WTC11 (cell line): ENCODE measurements around the gene ZNF367.

Experiments used
- CTCF ChIP-seq: fragments of 200-600 bp; IDR thresholded peaks from 2 replicates; pipeline ENCODE4 v1.8.0; 2022; ENCODE audit warnings: antibody characterized with exemption
- ETV6 ChIP-seq: sonication (generic); formaldehyde crosslinking; IDR thresholded peaks from 2 replicates; pipeline ENCODE4 v1.8.1; 2022; ENCODE audit warnings: mild to moderate bottlenecking, missing genetic modification reagents
- FOXP4 ChIP-seq: sonication (generic); formaldehyde crosslinking; IDR thresholded peaks from 2 replicates; pipeline ENCODE4 v1.8.0; 2022; ENCODE audit warnings: mild to moderate bottlenecking, missing genetic modification reagents
- NFE2L1 ChIP-seq: sonication (generic); formaldehyde crosslinking; IDR thresholded peaks from 2 replicates; pipeline ENCODE4 v1.8.1; 2023; ENCODE audit warnings: missing genetic modification reagents
- NFYB ChIP-seq: sonication (generic); formaldehyde crosslinking; conservative IDR thresholded peaks from 2 replicates; pipeline ENCODE4 v1.8.0; 2022; ENCODE audit warnings: low read depth, missing genetic modification reagents
- SMAD3 ChIP-seq: sonication (generic); formaldehyde crosslinking; IDR thresholded peaks from 2 replicates; pipeline ENCODE4 v1.8.0; 2022; ENCODE audit warnings: missing genetic modification reagents, mild to moderate bottlenecking, borderline replicate concordance
- SP1 ChIP-seq: sonication (generic); formaldehyde crosslinking; conservative IDR thresholded peaks from 2 replicates; pipeline ENCODE4 v1.8.1; 2022; ENCODE audit warnings: missing genetic modification reagents
- TEAD4 ChIP-seq: sonication (generic); formaldehyde crosslinking; IDR thresholded peaks from 2 replicates; pipeline ENCODE4 v1.8.0; 2022; ENCODE audit warnings: mild to moderate bottlenecking, missing genetic modification reagents
- USF1 ChIP-seq: sonication (generic); formaldehyde crosslinking; IDR thresholded peaks from 2 replicates; pipeline ENCODE4 v1.8.0; 2022; ENCODE audit warnings: mild to moderate bottlenecking, missing genetic modification reagents
- ZBTB43 ChIP-seq: sonication (generic); formaldehyde crosslinking; IDR thresholded peaks from 2 replicates; pipeline ENCODE4 v1.8.1; 2023; ENCODE audit warnings: mild to moderate bottlenecking, missing genetic modification reagents
- ZNF416 ChIP-seq: fragments of 250-450 bp; sonication (Bioruptor Pico); IDR thresholded peaks from 2 replicates; pipeline ENCODE4 v1.9.0; 2021; ENCODE audit warnings: mild to moderate bottlenecking, inconsistent platforms
- ZNF512 ChIP-seq: sonication (generic); formaldehyde crosslinking; IDR thresholded peaks from 2 replicates; pipeline ENCODE4 v1.8.1; 2022; ENCODE audit warnings: missing genetic modification reagents, borderline replicate concordance

- TF ChIP-seq CTCF = no peak
- no peak for TF ChIP-seq NFYB
- TF ChIP-seq SP1 (CRISPR knock-in tag) = no peak
- no peak for TF ChIP-seq SMAD3 (CRISPR knock-in tag)
- no peak for TF ChIP-seq ZBTB43 (CRISPR knock-in tag)
- no peak for TF ChIP-seq FOXP4
- TF ChIP-seq USF1 (CRISPR knock-in tag) = no peak
- no peak for TF ChIP-seq NFE2L1
- no peak for TF ChIP-seq ZNF512
- no peak for TF ChIP-seq ZNF416
- no peak for TF ChIP-seq ETV6 (CRISPR knock-in tag)
- TF ChIP-seq TEAD4 (CRISPR knock-in tag) = no peak
Observed at GRCh38 chr9:96429732-96430131, 11.6 kb upstream of the ZNF367 start.
